Measurements from ENCODE around the gene CASP10.

CASP10 gene

DNA sequence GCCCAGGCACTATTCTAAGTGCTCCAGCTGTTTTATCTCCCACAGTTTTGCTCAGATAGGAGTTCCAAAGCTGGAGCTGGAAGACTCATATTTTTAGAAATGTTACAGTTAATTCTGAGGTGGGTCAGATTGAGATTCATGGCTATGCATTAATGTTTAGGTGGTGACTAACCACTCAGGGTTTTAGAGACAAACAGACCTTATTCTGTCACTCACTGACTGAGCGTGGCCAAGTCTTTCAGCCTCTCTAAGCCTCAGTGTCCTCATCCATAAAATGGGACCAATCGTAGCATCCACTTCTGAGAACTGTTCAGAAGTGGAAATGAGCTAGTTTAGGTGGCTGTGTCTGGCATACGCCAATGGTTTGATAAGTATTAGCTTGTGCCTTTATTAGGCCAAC, 73.1 kb downstream of the CASP10 start:
- TF ChIP-seq, protein P1, sequence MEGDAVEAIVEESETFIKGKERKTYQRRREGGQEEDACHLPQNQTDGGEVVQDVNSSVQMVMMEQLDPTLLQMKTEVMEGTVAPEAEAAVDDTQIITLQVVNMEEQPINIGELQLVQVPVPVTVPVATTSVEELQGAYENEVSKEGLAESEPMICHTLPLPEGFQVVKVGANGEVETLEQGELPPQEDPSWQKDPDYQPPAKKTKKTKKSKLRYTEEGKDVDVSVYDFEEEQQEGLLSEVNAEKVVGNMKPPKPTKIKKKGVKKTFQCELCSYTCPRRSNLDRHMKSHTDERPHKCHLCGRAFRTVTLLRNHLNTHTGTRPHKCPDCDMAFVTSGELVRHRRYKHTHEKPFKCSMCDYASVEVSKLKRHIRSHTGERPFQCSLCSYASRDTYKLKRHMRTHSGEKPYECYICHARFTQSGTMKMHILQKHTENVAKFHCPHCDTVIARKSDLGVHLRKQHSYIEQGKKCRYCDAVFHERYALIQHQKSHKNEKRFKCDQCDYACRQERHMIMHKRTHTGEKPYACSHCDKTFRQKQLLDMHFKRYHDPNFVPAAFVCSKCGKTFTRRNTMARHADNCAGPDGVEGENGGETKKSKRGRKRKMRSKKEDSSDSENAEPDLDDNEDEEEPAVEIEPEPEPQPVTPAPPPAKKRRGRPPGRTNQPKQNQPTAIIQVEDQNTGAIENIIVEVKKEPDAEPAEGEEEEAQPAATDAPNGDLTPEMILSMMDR (conservative IDR thresholded peaks at IDR 0.05; ENCODE audit: low read length): no peak
- DNase-seq (ENCODE audit: low read depth): no peak
- no peak overlapping the region for H3K4me3 ChIP-seq (ENCODE audit: low read length)

DNA sequence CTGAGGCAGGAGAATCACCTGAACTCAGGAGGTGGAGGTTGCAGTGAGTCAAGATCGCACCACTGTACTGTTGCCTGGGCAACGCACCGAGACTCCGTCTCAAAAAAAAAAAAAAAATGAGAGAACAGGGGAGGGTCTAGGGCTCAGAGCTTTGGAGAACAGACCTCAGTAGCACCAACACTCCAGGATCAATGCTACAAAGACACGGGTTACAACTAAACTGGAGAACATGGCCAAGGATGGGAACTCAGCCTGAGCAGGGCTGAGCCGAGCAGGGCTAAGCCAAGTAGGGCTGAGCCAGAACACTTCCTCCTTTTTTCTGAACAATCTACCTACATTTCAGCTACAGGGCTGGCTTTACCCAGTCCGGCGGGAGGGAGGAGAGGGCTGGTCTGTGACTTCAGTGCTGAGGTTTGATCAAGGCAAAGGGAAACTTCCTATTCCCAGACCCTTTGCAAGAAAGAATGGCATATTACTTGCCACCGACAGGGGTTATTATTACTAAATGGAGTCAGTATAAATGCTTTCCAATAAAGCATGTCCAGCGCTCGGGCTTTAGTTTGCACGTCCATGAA, 74.5 kb downstream of the CASP10 start:
- no peak for DNase-seq (ENCODE audit: low read depth)
- TF ChIP-seq, protein P1 (conservative IDR thresholded peaks at IDR 0.05; ENCODE audit: low read length): no peak
- peak overlapping the region; percentile 90 for H3K4me3 ChIP-seq (ENCODE audit: low read length)

DNA sequence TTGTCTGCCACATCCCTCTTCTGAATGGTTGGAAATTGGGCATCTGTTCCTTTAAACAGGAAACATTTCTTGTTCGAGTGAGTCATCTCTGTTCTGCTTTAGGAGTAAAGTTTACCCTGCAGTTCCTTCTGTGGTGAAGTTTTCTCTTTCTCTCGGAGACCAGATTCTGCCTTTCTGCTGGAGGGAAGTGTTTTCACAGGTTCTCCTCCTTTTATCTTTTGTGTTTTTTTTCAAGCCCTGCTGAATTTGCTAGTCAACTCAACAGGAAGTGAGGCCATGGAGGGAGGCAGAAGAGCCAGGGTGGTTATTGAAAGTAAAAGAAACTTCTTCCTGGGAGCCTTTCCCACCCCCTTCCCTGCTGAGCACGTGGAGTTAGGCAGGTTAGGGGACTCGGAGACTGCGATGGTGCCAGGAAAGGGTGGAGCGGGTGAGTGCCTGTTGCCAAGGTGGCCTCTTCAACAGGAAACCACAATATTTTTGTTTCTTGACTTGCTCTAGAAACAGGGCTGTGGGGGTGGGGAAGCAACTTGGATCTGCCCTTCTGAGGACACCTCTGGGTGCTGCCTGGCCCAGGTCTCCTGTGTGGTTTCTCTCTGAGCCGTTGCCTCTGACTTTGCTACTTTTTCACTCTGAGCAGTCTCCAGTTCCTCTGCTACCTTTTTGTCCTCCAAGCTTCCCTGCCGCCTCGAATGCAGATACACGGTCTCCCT, 75.2 kb downstream of the CASP10 start:
- peak overlapping the region; percentile 90 for H3K4me3 ChIP-seq (ENCODE audit: low read length)
- TF ChIP-seq, protein P1 (conservative IDR thresholded peaks at IDR 0.05; ENCODE audit: low read length): peak; percentile 42; the same call in 1 of the 2 replicates
- peak; percentile 76 for DNase-seq (ENCODE audit: low read depth)

DNA sequence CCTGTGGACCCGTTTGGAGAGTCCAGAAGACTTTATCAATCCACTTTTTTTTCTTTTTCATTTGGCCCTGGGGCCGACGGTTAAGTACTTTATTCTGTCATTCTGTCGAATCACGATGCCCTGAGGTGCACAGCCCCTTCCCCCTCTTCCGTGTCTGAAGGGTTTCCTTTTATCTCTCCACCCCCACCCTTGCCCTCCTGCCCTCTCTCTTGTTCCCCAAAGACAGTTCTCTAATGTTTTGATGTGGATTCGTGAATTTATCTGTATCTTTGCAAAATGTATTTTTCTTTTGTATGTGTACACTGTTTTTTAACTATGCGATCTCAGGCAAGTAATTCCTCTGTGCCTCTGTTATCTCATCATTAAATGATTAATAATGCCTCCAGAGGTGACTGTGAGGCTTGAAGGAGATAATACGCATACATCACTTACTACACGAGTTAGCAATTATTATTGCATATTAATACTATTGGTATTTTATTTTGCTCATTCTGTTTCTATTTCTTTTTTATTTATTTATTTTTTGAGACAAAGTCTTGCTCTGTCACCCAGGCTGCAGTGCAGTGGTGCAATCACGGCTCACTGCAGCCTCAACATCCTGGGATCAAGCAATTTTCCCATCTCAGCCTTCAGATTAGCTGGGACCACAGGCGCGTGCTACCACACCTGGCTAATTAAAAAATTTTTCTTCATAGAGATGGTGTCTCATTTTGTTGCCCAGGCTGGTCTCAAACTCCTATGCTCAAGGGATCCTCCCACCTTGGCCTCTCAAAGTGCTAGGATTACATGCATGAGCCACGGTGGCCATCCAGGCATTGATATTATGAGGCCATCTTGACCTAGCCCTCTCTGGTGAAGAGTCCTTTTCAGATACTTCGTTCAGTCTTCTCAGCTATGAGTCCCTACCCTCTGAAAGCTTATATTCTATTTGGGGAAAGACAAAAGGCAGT, 76.0 kb downstream of the CASP10 start:
- H3K4me3 ChIP-seq (ENCODE audit: low read length): peak overlapping the region; percentile 90
- TF ChIP-seq, protein P1 (conservative IDR thresholded peaks at IDR 0.05; ENCODE audit: low read length): no peak; the same call in 1 of the 2 replicates
- no peak for DNase-seq (ENCODE audit: low read depth)

DNA sequence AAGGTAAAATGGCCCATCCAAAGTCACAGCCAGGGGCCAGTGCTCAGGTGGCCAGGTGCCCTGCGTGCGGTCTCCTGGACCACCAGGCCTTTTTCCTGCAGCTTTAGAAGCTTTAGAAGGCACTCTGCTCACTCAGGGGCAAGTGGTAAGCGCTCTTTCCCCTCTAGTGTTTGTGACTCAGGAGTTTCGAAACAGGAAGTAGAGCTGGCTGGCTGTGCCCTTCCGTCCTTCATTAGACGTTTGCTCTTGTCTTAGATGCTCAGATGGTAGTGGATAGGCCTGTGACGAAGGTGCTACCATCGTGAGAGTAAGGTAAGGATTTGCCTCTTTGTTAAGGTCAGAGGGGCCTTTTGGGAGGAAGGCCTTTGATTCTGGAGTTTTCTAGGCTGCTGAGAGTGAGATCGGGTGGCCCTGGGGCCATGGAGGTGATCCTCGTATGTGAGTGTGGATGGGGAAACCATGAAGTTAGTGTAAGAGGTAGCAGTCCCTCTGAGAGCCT, 77.4 kb downstream of the CASP10 start, which contains the start of gene CASP8:
Gene CASP8, plus strand, starts transcription at position 235 of the 499 bp plus-strand sequence. CDS start 5,951 bp downstream, outside the sequence.
- H3K4me3 ChIP-seq (ENCODE audit: low read length): peak within 1 kb of the TSS; percentile 90
- TF ChIP-seq, protein P1 (conservative IDR thresholded peaks at IDR 0.05; ENCODE audit: low read length): no peak
- peak; percentile 54 for DNase-seq (ENCODE audit: low read depth)

DNA sequence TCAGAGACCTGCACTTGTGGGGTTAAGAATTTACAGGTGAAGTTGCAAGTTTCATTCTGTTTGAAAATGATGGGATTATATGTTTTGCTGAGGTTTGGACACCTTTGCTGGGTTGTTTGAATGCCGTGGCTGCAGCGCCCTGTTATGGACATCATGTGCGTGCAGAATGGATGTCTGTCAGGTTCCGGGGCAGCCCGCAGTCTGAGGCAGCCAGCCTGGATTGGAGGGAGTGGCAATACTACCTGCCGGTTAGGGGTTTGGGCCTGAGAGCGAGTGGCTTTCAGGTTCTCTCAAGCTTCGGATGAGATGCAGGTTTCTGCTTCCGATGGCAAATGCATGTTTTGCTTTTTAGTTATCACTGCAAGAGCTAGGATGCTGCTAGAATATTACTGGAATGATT, 78.5 kb downstream of the CASP10 start:
- TF ChIP-seq, protein P1 (conservative IDR thresholded peaks at IDR 0.05; ENCODE audit: low read length): no peak
- H3K4me3 ChIP-seq (ENCODE audit: low read length): no peak overlapping the region; the same call in 1 of the 2 replicates
- DNase-seq (ENCODE audit: low read depth): no peak
